ENCODE results near the gene PCDH8. TPM values are rescaled to one million over a fixed set of nuclear protein-coding genes. Genes with fewer than 3 reads are reported as not detected.

PCDH8 gene
- total RNA-seq, 1 experiment from 2014 or later, result not detected

GRCh38 chr13:52815330-52815729 is 33.1 kb downstream of the PCDH8 start:
- ChIA-PET RAD21 (ENCODE audit: low non-redundant PET in 1 of 2, low total read pairs in 2 of 2, uncharacterized antibody in 2 of 2, unreplicated experiment in 2 of 2) (no interaction called here), POLR2A (no interaction called here), CTCF (no interaction called here)
- H3K27me3 ChIP-seq (ENCODE audit: insufficient read depth, low read length), result no peaks in the 10 kb centered on the region
- H3K4me1 ChIP-seq (ENCODE audit: control insufficient read depth in 1 of 2, insufficient read depth in 2 of 2, low read length in 2 of 2), result no peaks in the 10 kb centered on the region
- no peak overlapping the region for H2AFZ ChIP-seq (ENCODE audit: low read depth, low read length, poor library complexity, severe bottlenecking)
- no peaks in the 10 kb centered on the region for H3K9me3 ChIP-seq (ENCODE audit: control insufficient read depth in 1 of 2, insufficient read depth in 1 of 2, low read depth in 1 of 2, low read length in 2 of 2)
- no peak overlapping the region for H3K4me2 ChIP-seq (ENCODE audit: low read length)
- no TSS peak for BruUV-seq (replicated peaks)
- no peak for DNase-seq (ENCODE audit: low read depth, low spot score)
- H3K9ac ChIP-seq (ENCODE audit: low read length), result no peak overlapping the region
- no peaks in the 10 kb centered on the region for H3K36me3 ChIP-seq (ENCODE audit: control insufficient read depth in 1 of 2, insufficient read depth in 2 of 2, low read length in 2 of 2)
- no peak overlapping the region for H3K27ac ChIP-seq (ENCODE audit: low read depth, low read length)
- H4K20me1 ChIP-seq (ENCODE audit: insufficient read depth), result no peaks in the 10 kb centered on the region
- H3K9me2 ChIP-seq (ENCODE audit: insufficient read depth), result no peaks in the 10 kb centered on the region
- no peaks in the 10 kb centered on the region for H3K79me2 ChIP-seq (ENCODE audit: insufficient read depth, low read length)
- intact Hi-C loops (cut with micrococcal nuclease), result no loop called here
- H3K4me3 ChIP-seq (replicated peaks in 1 of 2; ENCODE audit: low read depth in 1 of 2, low read length in 2 of 2), result no peak overlapping the region
- TF ChIP-seq POLR2A (IDR thresholded peaks at IDR 0.05; ENCODE audit: borderline replicate concordance, extremely low read depth, insufficient read depth, insufficient read length) (no peak), SRF (IDR thresholded peaks at IDR 0.05; ENCODE audit: low read depth) (no peak), CTCF (IDR thresholded peaks at IDR 0.05 in 2 of 3, conservative IDR thresholded peaks at IDR 0.05 in 1 of 3; ENCODE audit: borderline replicate concordance in 1 of 3, insufficient read depth in 1 of 3, low read depth in 2 of 3, low read length in 2 of 3) (no peak), MAX (IDR thresholded peaks at IDR 0.05) (no peak), REST (IDR thresholded peaks at IDR 0.05; ENCODE audit: low read depth) (no peak), EZH2 (IDR thresholded peaks at IDR 0.05) (no peak), EGR1 (IDR thresholded peaks at IDR 0.05; ENCODE audit: low read depth) (no peak), CBX3 (IDR thresholded peaks at IDR 0.05; ENCODE audit: low read depth) (no peak), EZH2phosphoT487 (IDR thresholded peaks at IDR 0.05; ENCODE audit: borderline replicate concordance) (no peak), ZFX (IDR thresholded peaks at IDR 0.05) (no peak), SP1 (IDR thresholded peaks at IDR 0.05; ENCODE audit: low read depth) (no peak), SIN3A (IDR thresholded peaks at IDR 0.05; ENCODE audit: low read depth) (no peak), RAD21 (IDR thresholded peaks at IDR 0.05; ENCODE audit: low read depth) (no peak), CEBPB (IDR thresholded peaks at IDR 0.05; ENCODE audit: low read depth) (no peak), JUND (IDR thresholded peaks at IDR 0.05) (no peak), POLR2AphosphoS5 (IDR thresholded peaks at IDR 0.05; ENCODE audit: low read depth, low read length) (no peak), FOSL1 (IDR thresholded peaks at IDR 0.05; ENCODE audit: low read depth) (no peak), ELF1 (IDR thresholded peaks at IDR 0.05; ENCODE audit: borderline replicate concordance, low read depth) (no peak)
- TF ChIP-seq, protein P1, sequence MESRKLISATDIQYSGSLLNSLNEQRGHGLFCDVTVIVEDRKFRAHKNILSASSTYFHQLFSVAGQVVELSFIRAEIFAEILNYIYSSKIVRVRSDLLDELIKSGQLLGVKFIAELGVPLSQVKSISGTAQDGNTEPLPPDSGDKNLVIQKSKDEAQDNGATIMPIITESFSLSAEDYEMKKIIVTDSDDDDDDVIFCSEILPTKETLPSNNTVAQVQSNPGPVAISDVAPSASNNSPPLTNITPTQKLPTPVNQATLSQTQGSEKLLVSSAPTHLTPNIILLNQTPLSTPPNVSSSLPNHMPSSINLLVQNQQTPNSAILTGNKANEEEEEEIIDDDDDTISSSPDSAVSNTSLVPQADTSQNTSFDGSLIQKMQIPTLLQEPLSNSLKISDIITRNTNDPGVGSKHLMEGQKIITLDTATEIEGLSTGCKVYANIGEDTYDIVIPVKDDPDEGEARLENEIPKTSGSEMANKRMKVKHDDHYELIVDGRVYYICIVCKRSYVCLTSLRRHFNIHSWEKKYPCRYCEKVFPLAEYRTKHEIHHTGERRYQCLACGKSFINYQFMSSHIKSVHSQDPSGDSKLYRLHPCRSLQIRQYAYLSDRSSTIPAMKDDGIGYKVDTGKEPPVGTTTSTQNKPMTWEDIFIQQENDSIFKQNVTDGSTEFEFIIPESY (IDR thresholded peaks at IDR 0.05; ENCODE audit: extremely low read depth, insufficient replicate concordance, low read length), result no peak
- ATAC-seq, result no peak

All from HCT116 (cell line).